ENCODE measurements around the gene RBM14.

The RBM14 gene

GRCh38 chr11:66626382-66626781, 10.0 kb downstream of the RBM14 start:
- no peak overlapping the region for H2AFZ ChIP-seq (ENCODE audit: low read length)
- no peak for TF ChIP-seq CTCF (IDR thresholded peaks at IDR 0.05; ENCODE audit: low read length)
- TF ChIP-seq EZH2 (IDR thresholded peaks at IDR 0.05; ENCODE audit: borderline replicate concordance, low read length) = no peak
- no peak overlapping the region for H3K4me2 ChIP-seq (ENCODE audit: low read length)
- no peaks in the 10 kb centered on the region for H3K27me3 ChIP-seq (ENCODE audit: insufficient read depth, low read length)
- H3K4me3 ChIP-seq (ENCODE audit: low read depth, low read length, poor library complexity, severe bottlenecking) = no peak overlapping the region
- H3K36me3 ChIP-seq (ENCODE audit: insufficient read depth, low read length) = peaks cover 99% of the 10 kb centered on the region
- H3K9me3 ChIP-seq (ENCODE audit: low read length) = no peaks in the 10 kb centered on the region
- peaks cover 91% of the 10 kb centered on the region for H3K79me2 ChIP-seq (ENCODE audit: insufficient read depth, low read length)
- H3K9ac ChIP-seq (ENCODE audit: low read length) = no peak overlapping the region
- no peaks in the 10 kb centered on the region for H3F3A ChIP-seq (ENCODE audit: insufficient read depth, low read length)
- H3K4me1 ChIP-seq (ENCODE audit: insufficient read depth, low read length, severe bottlenecking) = peaks cover 16% of the 10 kb centered on the region
- peaks cover 3% of the 10 kb centered on the region; the same call in 1 of the 2 replicates for H4K20me1 ChIP-seq (ENCODE audit: insufficient read depth, low read length)
- no peaks in the 10 kb centered on the region for H3K9me2 ChIP-seq (ENCODE audit: low read depth, low read length)
- H3K27ac ChIP-seq (ENCODE audit: low read depth, low read length, poor library complexity, severe bottlenecking) = no peak overlapping the region

DNA sequence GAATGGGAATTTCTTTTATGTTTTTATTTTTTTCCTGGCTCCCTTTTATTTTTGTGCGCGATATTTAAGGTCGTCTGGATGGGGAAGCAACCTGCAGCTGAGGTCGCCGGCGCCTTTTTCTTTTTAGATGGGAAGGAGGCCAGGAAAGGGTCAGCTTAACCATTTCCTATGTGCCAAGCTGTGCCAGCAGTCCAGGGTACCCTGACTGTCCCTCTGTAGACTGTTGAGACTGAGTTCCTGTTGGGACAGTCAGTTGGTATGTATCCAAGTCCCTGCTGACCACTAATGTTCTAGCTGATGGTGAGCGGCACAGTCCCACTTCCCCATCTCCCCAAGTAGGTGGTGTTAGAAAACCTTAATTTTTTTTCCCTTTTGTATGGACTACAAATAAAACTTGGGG, 10.5 kb downstream of the RBM14 start:
- TF ChIP-seq EZH2 (IDR thresholded peaks at IDR 0.05; ENCODE audit: borderline replicate concordance, low read length) (no peak), CTCF (IDR thresholded peaks at IDR 0.05; ENCODE audit: low read length) (no peak)
- Histone ChIP-seq H3K4me1 (ENCODE audit: insufficient read depth, low read length, severe bottlenecking) (peaks cover 10% of the 10 kb centered on the region), H4K20me1 (ENCODE audit: insufficient read depth, low read length) (peaks cover 3% of the 10 kb centered on the region; the same call in 1 of the 2 replicates), H3K27ac (ENCODE audit: low read depth, low read length, poor library complexity, severe bottlenecking) (no peak overlapping the region), H3K27me3 (ENCODE audit: insufficient read depth, low read length) (no peaks in the 10 kb centered on the region), H3K36me3 (ENCODE audit: insufficient read depth, low read length) (peaks cover 99% of the 10 kb centered on the region), H3K9me2 (ENCODE audit: low read depth, low read length) (no peaks in the 10 kb centered on the region), H3F3A (ENCODE audit: insufficient read depth, low read length) (no peaks in the 10 kb centered on the region), H3K4me2 (ENCODE audit: low read length) (no peak overlapping the region), H3K9me3 (ENCODE audit: low read length) (no peaks in the 10 kb centered on the region), H3K9ac (ENCODE audit: low read length) (no peak overlapping the region), H3K79me2 (ENCODE audit: insufficient read depth, low read length) (peaks cover 89% of the 10 kb centered on the region), H3K4me3 (ENCODE audit: low read depth, low read length, poor library complexity, severe bottlenecking) (no peak overlapping the region), H2AFZ (ENCODE audit: low read length) (no peak overlapping the region)

- Histone ChIP-seq H3K4me2 (ENCODE audit: low read length) (no peak overlapping the region), H3K9me2 (ENCODE audit: low read depth, low read length) (no peaks in the 10 kb centered on the region), H3K4me1 (ENCODE audit: insufficient read depth, low read length, severe bottlenecking) (no peaks in the 10 kb centered on the region), H3K9ac (ENCODE audit: low read length) (no peak overlapping the region), H2AFZ (ENCODE audit: low read length) (no peak overlapping the region), H3K79me2 (ENCODE audit: insufficient read depth, low read length) (peaks cover 82% of the 10 kb centered on the region), H3K27me3 (ENCODE audit: insufficient read depth, low read length) (no peaks in the 10 kb centered on the region), H3K4me3 (ENCODE audit: low read depth, low read length, poor library complexity, severe bottlenecking) (no peak overlapping the region), H4K20me1 (ENCODE audit: insufficient read depth, low read length) (peaks cover 3% of the 10 kb centered on the region; the same call in 1 of the 2 replicates), H3F3A (ENCODE audit: insufficient read depth, low read length) (no peaks in the 10 kb centered on the region), H3K36me3 (ENCODE audit: insufficient read depth, low read length) (peaks cover 99% of the 10 kb centered on the region), H3K27ac (ENCODE audit: low read depth, low read length, poor library complexity, severe bottlenecking) (no peak overlapping the region), H3K9me3 (ENCODE audit: low read length) (no peaks in the 10 kb centered on the region)
- TF ChIP-seq CTCF (IDR thresholded peaks at IDR 0.05; ENCODE audit: low read length) = no peak
- TF ChIP-seq EZH2 (IDR thresholded peaks at IDR 0.05; ENCODE audit: borderline replicate concordance, low read length) = no peak
These were observed 11.7 kb downstream of the RBM14 start for GRCh38 chr11:66628061-66628603.
